HUES6 (cell line): ENCODE measurements around the gene XRN1.
"Not testable (repeated sequence)": the region's sequence is repeated elsewhere in the genome, so short reads cannot be mapped to it uniquely, and the experiment has no call there.

ENCODE experiments used
- H3K27ac ChIP-seq: 2 replicates; pipeline ENCODE4 v1.7.0; 2013; ENCODE audit warnings: low read depth, mild to moderate bottlenecking, low read length, inconsistent platforms
- H3K27me3 ChIP-seq: 2 replicates; pipeline ENCODE4 v1.6.1; 2013; ENCODE audit warnings: low read length; ENCODE audit not compliant: control insufficient read depth, insufficient read depth
- H3K36me3 ChIP-seq: 2 replicates; pipeline ENCODE4 v1.6.1; 2013; ENCODE audit warnings: low read length; ENCODE audit not compliant: control insufficient read depth, insufficient read depth
- H3K4me1 ChIP-seq: 2 replicates; pipeline ENCODE4 v1.6.1; 2013; ENCODE audit warnings: low read length; ENCODE audit not compliant: control insufficient read depth, insufficient read depth
- H3K4me3 ChIP-seq: 2 replicates; pipeline ENCODE4 v1.5.1; 2013; ENCODE audit warnings: low read depth, low read length
- H3K9ac ChIP-seq: one replicate; pipeline ENCODE4 v1.6.1; 2013; ENCODE audit warnings: mild to moderate bottlenecking, low read length
- H3K9me3 ChIP-seq: 2 replicates; pipeline ENCODE4 v1.6.1; 2013; ENCODE audit warnings: low read depth, low read length; ENCODE audit not compliant: control insufficient read depth, insufficient read depth

Gene XRN1

DNA sequence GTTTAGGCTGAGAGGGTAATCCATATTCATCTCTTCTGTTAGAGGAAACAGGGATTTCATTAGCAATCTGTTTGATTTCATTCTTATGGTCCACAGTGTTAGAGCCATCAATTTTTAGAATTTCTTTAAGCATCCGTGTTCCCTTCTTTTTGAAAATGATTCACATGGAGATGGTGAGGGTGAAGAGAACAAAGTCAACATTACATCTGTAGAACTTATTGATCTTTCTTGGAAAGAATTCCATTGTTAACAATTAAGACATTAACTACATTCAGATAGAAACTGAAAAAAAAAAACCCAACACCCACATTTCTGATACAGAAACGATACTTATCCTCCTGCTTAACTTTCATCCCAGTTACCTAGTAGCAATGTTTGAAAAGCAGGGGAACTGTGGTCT, 115.4 kb downstream of the XRN1 start:
- H3K9ac ChIP-seq = no peak overlapping the region
- no peak overlapping the region for H3K27ac ChIP-seq
- H3K4me1 ChIP-seq = no peaks in the 10 kb centered on the region
- peaks cover 11% of the 10 kb centered on the region; the same call in 1 of the 2 replicates for H3K36me3 ChIP-seq
- H3K4me3 ChIP-seq = no peak overlapping the region
- no peaks in the 10 kb centered on the region for H3K9me3 ChIP-seq
- no peaks in the 10 kb centered on the region for H3K27me3 ChIP-seq

DNA sequence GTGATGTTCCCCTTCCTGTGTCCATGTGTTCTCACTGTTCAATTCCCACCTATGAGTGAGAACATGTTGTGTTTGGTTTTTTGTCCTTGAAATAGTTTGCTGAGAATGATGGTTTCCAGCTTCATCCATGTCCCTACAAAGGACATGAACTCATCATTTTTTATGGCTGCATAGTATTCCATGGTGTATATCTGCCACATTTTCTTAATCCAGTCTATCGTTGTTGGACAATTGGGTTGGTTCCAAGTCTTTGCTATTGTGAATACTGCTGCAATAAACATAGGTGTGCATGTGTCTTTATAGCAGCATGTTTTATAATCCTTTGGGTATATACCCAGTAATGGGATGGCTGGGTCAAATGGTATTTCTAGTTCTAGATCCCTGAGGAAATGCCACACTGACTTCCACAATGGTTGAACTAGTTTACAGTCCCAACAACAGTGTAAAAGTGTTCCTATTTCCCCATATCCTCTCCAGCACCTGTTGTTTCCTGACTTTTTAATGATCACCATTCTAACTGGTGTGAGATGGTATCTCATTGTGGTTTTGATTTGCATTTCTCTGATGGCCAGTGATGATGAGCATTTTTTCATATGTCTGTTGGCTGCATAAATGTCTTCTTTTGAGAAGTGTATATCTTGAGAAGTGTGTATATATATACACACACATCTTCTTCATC, 123.4 kb downstream of the XRN1 start:
- H3K27me3 ChIP-seq, H3K4me3 ChIP-seq, H3K27ac ChIP-seq, H3K9ac ChIP-seq, H3K36me3 ChIP-seq, H3K9me3 ChIP-seq, H3K4me1 ChIP-seq: not testable (repeated sequence)

DNA sequence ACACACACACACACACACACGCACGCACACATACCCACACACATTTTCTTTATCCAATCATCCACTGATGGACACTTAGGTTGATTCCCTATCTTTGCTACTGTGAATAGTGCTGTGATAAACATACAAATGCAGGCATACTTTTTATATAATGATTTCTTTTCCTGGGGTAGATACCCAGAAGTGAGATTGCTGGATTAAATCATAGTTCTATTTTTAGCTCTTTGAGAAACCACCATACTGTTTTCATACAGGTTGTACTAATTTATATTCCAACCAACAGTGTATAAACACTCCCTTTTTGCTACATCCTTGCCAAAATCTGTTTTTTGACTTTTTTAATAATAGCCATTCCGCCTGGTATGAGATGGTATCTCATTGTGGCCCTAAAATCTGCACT, 127.9 kb downstream of the XRN1 start:
- H3K4me3 ChIP-seq = no peak overlapping the region
- no peaks in the 10 kb centered on the region for H3K27me3 ChIP-seq
- H3K9ac ChIP-seq = no peak overlapping the region
- no peaks in the 10 kb centered on the region for H3K9me3 ChIP-seq
- H3K27ac ChIP-seq = no peak overlapping the region
- H3K4me1 ChIP-seq = 0 out of 2 replicates have a peak, but pooled peaks cover 5% of the 10 kb centered on the region
- no peaks in the 10 kb centered on the region for H3K36me3 ChIP-seq

DNA sequence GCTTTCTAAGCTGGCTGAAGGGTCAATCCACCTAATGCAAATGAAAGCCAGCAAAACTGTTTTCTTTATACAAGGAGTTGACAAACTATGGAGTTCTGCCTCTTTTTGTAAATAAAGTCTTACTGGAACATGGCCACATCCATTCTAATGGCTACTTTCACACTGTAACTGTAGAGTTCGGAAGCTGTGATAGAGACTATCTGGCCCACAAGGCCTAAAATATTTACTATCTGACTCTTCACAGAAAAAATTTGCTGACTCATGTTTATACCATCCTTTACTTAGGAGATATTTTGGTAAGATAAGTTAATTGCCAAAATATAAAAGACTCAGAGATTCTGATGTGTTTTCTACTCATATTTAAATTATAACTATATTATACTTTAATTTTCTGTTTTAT, 128.7 kb downstream of the XRN1 start:
- H3K27me3 ChIP-seq = no peaks in the 10 kb centered on the region
- no peaks in the 10 kb centered on the region for H3K36me3 ChIP-seq
- no peaks in the 10 kb centered on the region for H3K9me3 ChIP-seq
- H3K4me3 ChIP-seq = no peak overlapping the region
- H3K4me1 ChIP-seq = 0 out of 2 replicates have a peak, but pooled peaks cover 5% of the 10 kb centered on the region
- H3K27ac ChIP-seq = no peak overlapping the region
- H3K9ac ChIP-seq = no peak overlapping the region

DNA sequence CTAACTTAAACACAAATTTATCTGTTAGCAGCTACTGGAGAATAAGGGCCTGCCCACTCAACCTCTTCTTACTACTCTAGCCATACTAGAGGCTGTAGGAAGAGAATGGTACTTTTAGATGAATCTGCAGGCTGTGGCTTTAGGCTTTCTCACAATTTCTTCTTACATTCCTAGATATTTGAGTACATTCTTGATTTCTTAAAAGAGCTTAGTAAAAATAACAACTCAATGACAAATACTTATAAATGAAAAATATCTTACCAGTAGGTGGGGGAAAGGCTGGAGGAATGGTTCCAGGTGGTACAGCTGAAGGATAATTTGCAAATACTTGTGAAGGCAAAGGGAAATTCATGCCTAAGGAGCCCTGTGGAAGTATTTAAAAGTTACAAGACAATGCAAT, 129.5 kb downstream of the XRN1 start:
- H3K4me3 ChIP-seq = no peak overlapping the region
- H3K9me3 ChIP-seq = no peaks in the 10 kb centered on the region
- no peaks in the 10 kb centered on the region for H3K36me3 ChIP-seq
- no peaks in the 10 kb centered on the region for H3K27me3 ChIP-seq
- 0 out of 2 replicates have a peak, but pooled peaks cover 5% of the 10 kb centered on the region for H3K4me1 ChIP-seq
- no peak overlapping the region for H3K9ac ChIP-seq
- no peak overlapping the region for H3K27ac ChIP-seq

DNA sequence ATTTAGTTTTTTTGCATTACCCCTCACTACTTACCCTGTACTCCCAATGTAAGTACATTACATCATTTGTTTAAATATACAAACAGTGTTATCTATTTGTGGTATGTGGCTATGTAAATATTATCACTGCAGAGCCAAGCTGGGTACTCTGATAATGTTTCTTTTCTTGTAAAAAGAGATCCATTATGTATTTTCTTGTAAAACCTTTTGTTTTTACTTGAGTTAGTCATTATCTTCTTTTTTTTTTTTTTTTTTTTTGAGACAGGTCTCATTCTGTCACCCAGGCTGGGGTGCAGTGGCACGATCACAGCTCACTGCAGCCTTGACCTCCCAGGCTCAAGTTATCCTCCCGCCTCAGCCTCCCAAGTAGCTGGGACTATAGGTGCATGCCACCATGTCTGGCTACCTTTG, 131.9 kb downstream of the XRN1 start:
- not testable (repeated sequence) for H3K9me3 ChIP-seq, H3K4me1 ChIP-seq, H3K9ac ChIP-seq, H3K27ac ChIP-seq, H3K36me3 ChIP-seq, H3K4me3 ChIP-seq, H3K27me3 ChIP-seq

DNA sequence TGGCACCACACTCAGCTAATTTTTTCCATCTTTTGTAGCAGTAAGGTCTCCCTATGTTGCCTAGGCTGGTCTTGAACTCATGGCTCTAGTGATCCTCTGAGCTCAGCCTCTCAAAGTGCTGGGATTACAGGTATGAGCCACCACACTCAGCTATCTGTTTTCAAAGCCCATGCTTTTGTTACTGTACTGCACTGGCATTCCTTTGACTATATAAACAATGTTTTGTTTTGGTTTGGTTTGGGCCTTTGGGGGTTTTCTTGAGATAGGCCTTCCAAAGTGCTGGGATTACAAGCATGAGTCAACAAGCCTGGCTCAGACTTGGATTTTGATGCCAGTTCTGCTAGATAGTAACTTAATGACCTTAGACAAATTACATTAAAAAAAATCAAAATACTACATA, 132.8 kb downstream of the XRN1 start:
- no peak overlapping the region for H3K4me3 ChIP-seq
- no peaks in the 10 kb centered on the region for H3K27me3 ChIP-seq
- no peak overlapping the region for H3K27ac ChIP-seq
- 0 out of 2 replicates have a peak, but pooled peaks cover 5% of the 10 kb centered on the region for H3K4me1 ChIP-seq
- H3K9ac ChIP-seq = no peak overlapping the region
- no peaks in the 10 kb centered on the region for H3K9me3 ChIP-seq
- H3K36me3 ChIP-seq = peaks cover 14% of the 10 kb centered on the region

DNA sequence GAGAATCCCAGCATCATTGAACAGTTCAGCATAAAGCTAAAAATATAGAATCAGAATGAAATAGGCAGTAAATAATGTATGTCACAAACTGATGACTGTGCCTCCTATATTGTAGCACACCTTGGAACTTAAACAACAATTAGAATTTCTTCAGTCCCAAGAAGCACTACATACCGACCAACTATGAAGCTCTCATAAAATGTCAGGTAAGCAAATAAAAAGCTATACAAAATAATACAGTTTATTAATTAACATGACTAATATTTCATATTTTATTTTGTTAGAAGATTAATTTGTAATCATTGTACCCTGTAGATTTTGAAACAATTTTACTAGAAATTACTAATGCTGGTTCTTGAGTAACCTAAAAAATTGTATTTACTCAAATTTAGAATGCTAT, 137.4 kb downstream of the XRN1 start:
- no peaks in the 10 kb centered on the region for H3K27me3 ChIP-seq
- H3K4me3 ChIP-seq = no peak overlapping the region
- H3K36me3 ChIP-seq = peaks cover 14% of the 10 kb centered on the region
- no peak overlapping the region for H3K27ac ChIP-seq
- no peak overlapping the region for H3K9ac ChIP-seq
- no peaks in the 10 kb centered on the region for H3K4me1 ChIP-seq
- H3K9me3 ChIP-seq = no peaks in the 10 kb centered on the region

DNA sequence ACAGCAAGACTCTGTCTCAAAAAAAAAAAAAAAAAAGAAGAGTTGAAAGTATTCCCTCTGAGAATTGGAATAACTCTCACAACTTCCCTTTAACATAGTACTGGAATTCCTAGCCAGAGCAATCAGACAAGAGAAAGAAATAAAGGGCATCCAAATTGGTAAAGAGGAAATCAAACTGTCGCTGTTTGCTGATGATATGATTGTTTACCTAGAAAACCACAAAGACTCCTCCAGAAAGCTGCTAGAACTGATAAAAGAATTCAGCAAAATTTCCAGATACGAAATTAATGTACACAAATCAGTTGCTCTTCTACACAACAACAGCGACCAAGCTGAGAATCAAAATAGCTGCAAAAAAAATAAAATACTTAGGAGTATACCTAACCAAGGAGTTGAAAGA, 145.0 kb downstream of the XRN1 start:
- H3K27ac ChIP-seq, H3K36me3 ChIP-seq, H3K4me3 ChIP-seq, H3K4me1 ChIP-seq, H3K27me3 ChIP-seq, H3K9ac ChIP-seq: not testable (repeated sequence)
- peaks cover 13% of the 10 kb centered on the region; the same call in 1 of the 2 replicates for H3K9me3 ChIP-seq

DNA sequence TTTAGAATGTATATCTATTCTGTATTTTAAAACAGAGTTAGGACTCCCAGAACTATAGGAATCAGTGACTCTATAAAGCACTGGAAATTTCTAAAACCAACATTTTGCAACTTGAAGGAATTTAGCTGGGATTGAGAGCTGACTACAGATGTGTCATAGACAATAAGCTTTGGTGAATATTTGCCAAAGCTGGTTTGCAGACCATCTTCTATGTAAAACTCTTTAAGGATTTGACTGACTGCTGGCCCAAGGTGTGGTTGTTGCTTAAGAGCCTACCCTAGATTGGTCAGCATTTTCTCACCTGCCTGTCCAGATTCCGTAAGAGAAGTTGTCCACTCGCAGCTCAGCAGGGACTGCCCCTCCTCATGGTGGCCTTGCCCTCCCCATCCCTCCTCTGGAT, 149.2 kb downstream of the XRN1 start:
- H3K9me3 ChIP-seq = peaks cover 7% of the 10 kb centered on the region; the same call in 1 of the 2 replicates
- H3K4me1 ChIP-seq = no peaks in the 10 kb centered on the region
- H3K4me3 ChIP-seq = no peak overlapping the region
- no peaks in the 10 kb centered on the region for H3K27me3 ChIP-seq
- H3K36me3 ChIP-seq = no peaks in the 10 kb centered on the region
- H3K27ac ChIP-seq = no peak overlapping the region
- no peak overlapping the region for H3K9ac ChIP-seq

DNA sequence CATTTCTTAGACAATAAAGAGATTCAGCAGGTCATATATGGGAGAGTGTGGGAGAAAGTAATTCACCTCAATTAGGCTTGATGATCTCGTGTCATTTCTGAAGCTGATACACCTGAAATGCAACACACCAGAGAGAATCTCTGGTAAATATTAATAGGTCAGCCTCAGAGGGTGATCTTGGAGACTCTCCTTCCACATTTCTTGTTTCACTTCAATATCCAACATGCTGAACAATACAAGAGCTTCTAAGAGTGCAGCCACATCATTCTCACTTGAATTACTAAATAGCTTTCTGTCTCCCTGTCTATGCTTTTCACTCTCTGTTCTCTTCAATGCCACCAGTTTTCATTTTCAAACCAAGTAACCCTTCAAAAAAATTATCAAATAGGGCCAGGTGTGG, 151.3 kb downstream of the XRN1 start:
- no peaks in the 10 kb centered on the region for H3K9me3 ChIP-seq
- H3K27ac ChIP-seq = no peak overlapping the region
- H3K4me1 ChIP-seq = no peaks in the 10 kb centered on the region
- no peaks in the 10 kb centered on the region for H3K27me3 ChIP-seq
- no peak overlapping the region for H3K4me3 ChIP-seq
- no peaks in the 10 kb centered on the region for H3K36me3 ChIP-seq
- H3K9ac ChIP-seq = no peak overlapping the region
